IMR-90 (cell line): ENCODE measurements around the gene COL5A2. TPM values are rescaled to one million over a fixed set of nuclear protein-coding genes. Genes with fewer than 3 reads are reported as not detected.

Experiments used
- ATAC-seq: fragments of 200-7000 bp; cut with Tn5 transposase; 2 replicates; pipeline ENCODE4 v1.9.1; 2020; ENCODE audit warnings: low read depth, mild to moderate bottlenecking, moderate library complexity
- BruUV-seq: library from RNA; stranded (reverse); fragments of 400-500 nt; replicated peaks from 2 replicates; lab custom pipeline; 2021; lab: Mats Ljungman, UMichigan
- CTCF ChIA-PET: fragments of 300-600 bp; formaldehyde crosslinking; extraction: SDS; loops from one replicate; lab custom pipeline; 2021; ENCODE audit warnings: antibody characterized with exemption; lab: Yijun Ruan, JAX
- POLR2A ChIA-PET: fragments of 300-600 bp; sonication (Branson Sonifier 250); formaldehyde crosslinking; loops from one replicate; lab custom pipeline; 2022; ENCODE audit warnings: antibody characterized with exemption; ENCODE audit not compliant: unreplicated experiment; lab: Charles Lee
- DNase-seq: peaks from one replicate; pipeline ENCODE4 v3.0.0; 2013
- H2AFZ ChIP-seq: replicated peaks from 2 replicates; pipeline ENCODE3; 2013; ENCODE audit warnings: low read length, mild to moderate bottlenecking; ENCODE audit not compliant: poor library complexity
- H2AK5ac ChIP-seq: 2 replicates; pipeline ENCODE4 v1.6.1; 2013; ENCODE audit warnings: low read depth, low read length, inconsistent platforms
- H2AK9ac ChIP-seq: replicated peaks from 2 replicates; pipeline ENCODE3; 2013; ENCODE audit warnings: mild to moderate bottlenecking, low read depth, low read length, moderate library complexity; ENCODE audit not compliant: poor library complexity
- H2BK120ac ChIP-seq: 2 replicates; pipeline ENCODE4 v1.6.1; 2013; ENCODE audit warnings: low read depth, low read length, inconsistent platforms
- H2BK15ac ChIP-seq: 3 replicates; pipeline ENCODE4 v1.6.1; 2013; ENCODE audit warnings: low read depth, low read length, inconsistent platforms
- H2BK20ac ChIP-seq: 2 replicates; pipeline ENCODE4 v1.6.1; 2013; ENCODE audit warnings: low read depth, mild to moderate bottlenecking, inconsistent platforms, low read length, moderate library complexity
- H2BK5ac ChIP-seq: 2 replicates; pipeline ENCODE4 v1.6.1; 2013; ENCODE audit warnings: mild to moderate bottlenecking, low read depth, low read length, inconsistent platforms; ENCODE audit not compliant: poor library complexity, severe bottlenecking
- H3K14ac ChIP-seq: replicated peaks from 2 replicates; pipeline ENCODE4 v1.6.1; 2013; ENCODE audit warnings: low read depth, low read length, inconsistent platforms
- H3K18ac ChIP-seq: 2 replicates; pipeline ENCODE4 v1.6.1; 2013; ENCODE audit warnings: low read depth, low read length, control low read depth
- H3K23ac ChIP-seq: 2 replicates; pipeline ENCODE4 v1.6.1; 2013; ENCODE audit warnings: low read depth, low read length, inconsistent platforms
- H3K27ac ChIP-seq: 2 replicates; pipeline ENCODE4 v1.5.1; 2013; ENCODE audit warnings: mild to moderate bottlenecking, control low read depth, low read length; ENCODE audit not compliant: insufficient read depth
- H3K27me3 ChIP-seq: 2 replicates; pipeline ENCODE4 v1.6.1; 2013; ENCODE audit warnings: low read length; ENCODE audit not compliant: control insufficient read depth, insufficient read depth
- H3K36me3 ChIP-seq: 2 replicates; pipeline ENCODE4 v1.6.1; 2013; ENCODE audit warnings: low read length, mixed read lengths; ENCODE audit not compliant: control insufficient read depth, insufficient read depth
- H3K4ac ChIP-seq: 2 replicates; pipeline ENCODE4 v1.6.1; 2013; ENCODE audit warnings: low read depth, low read length, inconsistent platforms
- H3K4me1 ChIP-seq: 2 replicates; pipeline ENCODE4 v1.6.1; 2013; ENCODE audit warnings: low read length, mixed read lengths; ENCODE audit not compliant: control insufficient read depth, insufficient read depth
- H3K4me2 ChIP-seq: 2 replicates; pipeline ENCODE4 v1.6.1; 2013; ENCODE audit warnings: low read depth, mild to moderate bottlenecking, control low read depth, low read length, moderate library complexity
- H3K4me3 ChIP-seq: 2 replicates; pipeline ENCODE4 v1.5.1; 2013; ENCODE audit warnings: low read depth, mild to moderate bottlenecking, control low read depth, low read length, moderate library complexity; ENCODE audit not compliant: insufficient read depth
- H3K56ac ChIP-seq: 2 replicates; pipeline ENCODE4 v1.6.1; 2013; ENCODE audit warnings: low read length, inconsistent platforms; ENCODE audit not compliant: insufficient read depth; ENCODE audit errors: extremely low read depth
- H3K79me1 ChIP-seq, 2 experiments: 2 replicates each; pipeline ENCODE4 v1.6.1; 2013; ENCODE audit warnings: low read length in 2 of 2, inconsistent platforms in 1 of 2, low read depth in 1 of 2
- H3K9ac ChIP-seq: 2 replicates; pipeline ENCODE4 v1.6.1; 2013; ENCODE audit warnings: low read depth, low read length, control low read depth
- H3K9me1 ChIP-seq: 2 replicates; pipeline ENCODE4 v1.6.1; 2013; ENCODE audit warnings: low read length, inconsistent platforms; ENCODE audit not compliant: insufficient read depth
- H3K9me3 ChIP-seq: 2 replicates; pipeline ENCODE4 v1.6.1; 2013; ENCODE audit warnings: low read length; ENCODE audit not compliant: control insufficient read depth, insufficient read depth
- H4K20me1 ChIP-seq: 2 replicates; pipeline ENCODE4 v1.6.1; 2013; ENCODE audit warnings: low read length, inconsistent platforms; ENCODE audit not compliant: insufficient read depth
- H4K5ac ChIP-seq: 2 replicates; pipeline ENCODE4 v1.6.1; 2013; ENCODE audit warnings: mild to moderate bottlenecking, low read depth, low read length, control low read depth
- H4K8ac ChIP-seq, 2 experiments: 2 replicates each; pipeline ENCODE4 v1.6.1; 2013; ENCODE audit warnings: low read depth in 2 of 2, low read length in 2 of 2, control low read depth in 1 of 2, inconsistent platforms in 1 of 2
- H4K91ac ChIP-seq: 2 replicates; pipeline ENCODE4 v1.6.1; 2013; ENCODE audit warnings: low read depth, low read length, inconsistent platforms; ENCODE audit not compliant: insufficient read depth
- BHLHE40 ChIP-seq: fragments of 150-350 bp; IDR thresholded peaks from 2 replicates; pipeline ENCODE4 v1.6.1; 2016; ENCODE audit warnings: mild to moderate bottlenecking, low read depth, low read length
- CEBPB ChIP-seq: IDR thresholded peaks from 2 replicates; pipeline ENCODE4 v1.6.1; 2012; ENCODE audit warnings: low read depth, low read length, improper control_type of control experiment
- CHD1 ChIP-seq: IDR thresholded peaks from 2 replicates; pipeline ENCODE4 v1.6.1; 2012; ENCODE audit warnings: low read depth, low read length, improper control_type of control experiment
- MAFK ChIP-seq: IDR thresholded peaks from 2 replicates; pipeline ENCODE4 v1.6.1; 2012; ENCODE audit warnings: low read depth, low read length, improper control_type of control experiment
- MAZ ChIP-seq: IDR thresholded peaks from 2 replicates; pipeline ENCODE4 v1.6.1; 2012; ENCODE audit warnings: low read depth, mild to moderate bottlenecking, low read length, improper control_type of control experiment, moderate library complexity, borderline replicate concordance
- MXI1 ChIP-seq: IDR thresholded peaks from 2 replicates; pipeline ENCODE4 v1.6.1; 2012; ENCODE audit warnings: low read depth, mild to moderate bottlenecking, low read length, moderate library complexity, borderline replicate concordance
- NFE2L2 ChIP-seq: fragments of 150-350 bp; IDR thresholded peaks from 2 replicates; pipeline ENCODE4 v1.6.1; 2016; ENCODE audit warnings: low read depth, mild to moderate bottlenecking, low read length
- POLR2A ChIP-seq: IDR thresholded peaks from 2 replicates; pipeline ENCODE4 v1.6.1; 2012; ENCODE audit warnings: mild to moderate bottlenecking, low read depth, low read length
- RAD21 ChIP-seq: IDR thresholded peaks from 2 replicates; pipeline ENCODE4 v1.6.1; 2012; ENCODE audit warnings: low read length, improper control_type of control experiment
- RCOR1 ChIP-seq: IDR thresholded peaks from 2 replicates; pipeline ENCODE4 v1.6.1; 2012; ENCODE audit warnings: mild to moderate bottlenecking, low read length, improper control_type of control experiment; ENCODE audit not compliant: insufficient replicate concordance
- RFX5 ChIP-seq: IDR thresholded peaks from 2 replicates; pipeline ENCODE4 v1.8.0; 2012; ENCODE audit warnings: low read depth, mild to moderate bottlenecking, low read length, moderate library complexity
- SMC3 ChIP-seq: fragments of 150-350 bp; IDR thresholded peaks from 2 replicates; pipeline ENCODE4 v1.6.1; 2016; ENCODE audit warnings: low read depth, mild to moderate bottlenecking, antibody characterized with exemption, low read length, moderate library complexity
- USF2 ChIP-seq: fragments of 150-350 bp; IDR thresholded peaks from 2 replicates; pipeline ENCODE4 v1.6.1; 2017; ENCODE audit warnings: mild to moderate bottlenecking, antibody characterized with exemption, low read length, low read depth
- WGBS, 2 experiments: methylation state at CpG; one replicate each; pipeline versions ENCODE4 v1.1.5 to v1.1.7; 2013; ENCODE audit warnings: missing lambda C conversion rate in 2 of 2; ENCODE audit not compliant: insufficient read length in 1 of 2; ENCODE audit errors: extremely low coverage in 2 of 2; 5-methylcytosine and 5-hydroxymethylcytosine counted together
- dilution Hi-C: fragments of 300-500 bp; cut with HindIII; formaldehyde crosslinking; loops from one replicate; pipeline ENCODE4 v1.14.3; 2018; ENCODE audit warnings: low sequenced_read_pairs; ENCODE audit not compliant: unreplicated experiment
- in situ Hi-C: fragments of 300-500 bp; cut with MboI; formaldehyde crosslinking; loops from 3 replicates; pipeline ENCODE4 v1.14.3; 2019; ENCODE audit warnings: low sequenced_read_pairs, inconsistent platforms, mixed read lengths
- intact Hi-C: fragments of 100-400 bp; cut with micrococcal nuclease; formaldehyde crosslinking; loops from 2 replicates; pipeline ENCODE4 v1.10.0; 2022
- polyA plus RNA-seq, 3 experiments: library from polyadenylated mRNA; depleted of rRNA; stranded (reverse); fragments of >200 nt; gene quantifications; 2 replicates each; pipeline ENCODE4 v1.2.3, GENCODE V29; 2012; ENCODE audit warnings: low replicate concordance in 1 of 3
- total RNA-seq: library from RNA; depleted of rRNA; stranded (reverse); fragments of >200 nt; gene quantifications from 2 replicates; pipeline ENCODE4 v1.2.3, GENCODE V29; 2012
- TF ChIP-seq, protein P1 (sequence below): fragments of 150-350 bp; IDR thresholded peaks from 2 replicates; pipeline ENCODE4 v1.6.1; 2016; ENCODE audit warnings: low read depth, mild to moderate bottlenecking, low read length, moderate library complexity, borderline replicate concordance
- TF ChIP-seq, protein P2 (sequence below): conservative IDR thresholded peaks from 2 replicates; pipeline ENCODE4 v1.5.1; 2012; ENCODE audit warnings: mild to moderate bottlenecking, low read depth, low read length, improper control_type of control experiment

Gene COL5A2
- total and polyA plus RNA-seq, 2 of the 4 experiments (the other 2 are of a cell fraction) = 181 to 257 TPM

GRCh38 chr2:189168856-189169499 lies 10.6 kb downstream of the COL5A2 start:
- dilution Hi-C loops = no loop called here
- peak overlapping the region; percentile 54; the same call in 1 of the 2 replicates for H3K27ac ChIP-seq
- H2AFZ ChIP-seq = no peak overlapping the region
- ATAC-seq (no peak), DNase-seq (no peak)
- H3K79me1 ChIP-seq = peaks cover 0 to 49% of the 10 kb centered on the region in 2 experiments; a peak in 2 of 4 replicates
- CTCF ChIA-PET = interaction anchor here (0.6 kb wide), 1 partner anchor 852 kb away, joined by 3 read pairs; no protein-coding TSS in a partner anchor
- peaks cover 29% of the 10 kb centered on the region for H3K4me1 ChIP-seq
- no peak overlapping the region for H3K56ac ChIP-seq
- POLR2A ChIA-PET = interaction anchor here (1.0 kb wide), 1 partner anchor 9 kb away, joined by 5 read pairs; no protein-coding TSS in a partner anchor
- intact Hi-C loops = no loop called here
- H3K18ac ChIP-seq = peak overlapping the region; percentile 48; the same call in 1 of the 2 replicates
- no peaks in the 10 kb centered on the region for H3K27me3 ChIP-seq
- H4K91ac ChIP-seq = no peak overlapping the region
- H3K36me3 ChIP-seq = peaks cover 7% of the 10 kb centered on the region
- H3K9me1 ChIP-seq = peaks cover 24% of the 10 kb centered on the region
- in situ Hi-C loops = no loop called here
- H2BK20ac ChIP-seq = no peak overlapping the region
- H2AK9ac ChIP-seq = no peak overlapping the region
- H2BK15ac ChIP-seq = no peak overlapping the region
- no CpG with 5 or more reads among the region's 2 CpGs for WGBS, 2 experiments
- peak overlapping the region; percentile 21; the same call in 1 of the 2 replicates for H4K5ac ChIP-seq
- H3K23ac ChIP-seq = peak overlapping the region; percentile 17; the same call in 1 of the 2 replicates
- no peak overlapping the region for H3K4me3 ChIP-seq
- H3K9ac ChIP-seq = 0 out of 2 replicates have a peak overlapping the region, but pooled peaks have one; percentile 42
- no peaks in the 10 kb centered on the region for H3K9me3 ChIP-seq
- no peak overlapping the region for H3K4ac ChIP-seq
- peak overlapping the region; percentile 47 for H2BK5ac ChIP-seq
- H3K4me2 ChIP-seq = peak overlapping the region; percentile 59
- H2BK120ac ChIP-seq = no peak overlapping the region
- BruUV-seq = no TSS peak
- H2AK5ac ChIP-seq = no peak overlapping the region
- H3K14ac ChIP-seq = no peak overlapping the region
- H4K20me1 ChIP-seq = peaks cover 64% of the 10 kb centered on the region
- no peak overlapping the region for H4K8ac ChIP-seq
- TF ChIP-seq MXI1 = no peak
- TF ChIP-seq RCOR1 = no peak
- TF ChIP-seq CHD1 = no peak
- no peak for TF ChIP-seq RFX5
- TF ChIP-seq, protein P1, sequence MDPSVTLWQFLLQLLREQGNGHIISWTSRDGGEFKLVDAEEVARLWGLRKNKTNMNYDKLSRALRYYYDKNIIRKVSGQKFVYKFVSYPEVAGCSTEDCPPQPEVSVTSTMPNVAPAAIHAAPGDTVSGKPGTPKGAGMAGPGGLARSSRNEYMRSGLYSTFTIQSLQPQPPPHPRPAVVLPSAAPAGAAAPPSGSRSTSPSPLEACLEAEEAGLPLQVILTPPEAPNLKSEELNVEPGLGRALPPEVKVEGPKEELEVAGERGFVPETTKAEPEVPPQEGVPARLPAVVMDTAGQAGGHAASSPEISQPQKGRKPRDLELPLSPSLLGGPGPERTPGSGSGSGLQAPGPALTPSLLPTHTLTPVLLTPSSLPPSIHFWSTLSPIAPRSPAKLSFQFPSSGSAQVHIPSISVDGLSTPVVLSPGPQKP = no peak
- no peak for TF ChIP-seq POLR2A
- TF ChIP-seq MAZ = no peak
- TF ChIP-seq BHLHE40 = no peak
- TF ChIP-seq CEBPB = no peak
- TF ChIP-seq USF2 = no peak
- no peak for TF ChIP-seq RAD21
- no peak for TF ChIP-seq MAFK
- TF ChIP-seq SMC3 = no peak
- TF ChIP-seq, protein P2, sequence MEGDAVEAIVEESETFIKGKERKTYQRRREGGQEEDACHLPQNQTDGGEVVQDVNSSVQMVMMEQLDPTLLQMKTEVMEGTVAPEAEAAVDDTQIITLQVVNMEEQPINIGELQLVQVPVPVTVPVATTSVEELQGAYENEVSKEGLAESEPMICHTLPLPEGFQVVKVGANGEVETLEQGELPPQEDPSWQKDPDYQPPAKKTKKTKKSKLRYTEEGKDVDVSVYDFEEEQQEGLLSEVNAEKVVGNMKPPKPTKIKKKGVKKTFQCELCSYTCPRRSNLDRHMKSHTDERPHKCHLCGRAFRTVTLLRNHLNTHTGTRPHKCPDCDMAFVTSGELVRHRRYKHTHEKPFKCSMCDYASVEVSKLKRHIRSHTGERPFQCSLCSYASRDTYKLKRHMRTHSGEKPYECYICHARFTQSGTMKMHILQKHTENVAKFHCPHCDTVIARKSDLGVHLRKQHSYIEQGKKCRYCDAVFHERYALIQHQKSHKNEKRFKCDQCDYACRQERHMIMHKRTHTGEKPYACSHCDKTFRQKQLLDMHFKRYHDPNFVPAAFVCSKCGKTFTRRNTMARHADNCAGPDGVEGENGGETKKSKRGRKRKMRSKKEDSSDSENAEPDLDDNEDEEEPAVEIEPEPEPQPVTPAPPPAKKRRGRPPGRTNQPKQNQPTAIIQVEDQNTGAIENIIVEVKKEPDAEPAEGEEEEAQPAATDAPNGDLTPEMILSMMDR = no peak
- no peak for TF ChIP-seq NFE2L2
